Epithelial cell of esophagus (primary cell): Measurements from ENCODE around the gene NR2F1.

Experiments used
- DNase-seq: peaks from one replicate; pipeline ENCODE4 v3.0.0; 2010; ENCODE audit warnings: low read depth
- H3K4me3 ChIP-seq: 2 replicates; pipeline ENCODE4 v1.5.1; 2011; ENCODE audit warnings: mild to moderate bottlenecking, low read length, control low read depth
- TF ChIP-seq, protein P1 (sequence below): IDR thresholded peaks from 2 replicates; pipeline ENCODE4 v1.5.1; 2011; ENCODE audit warnings: low read depth, mild to moderate bottlenecking, low read length, control low read depth, inconsistent platforms; ENCODE audit not compliant: insufficient read depth; ENCODE audit errors: missing control alignments

NR2F1 gene

DNA sequence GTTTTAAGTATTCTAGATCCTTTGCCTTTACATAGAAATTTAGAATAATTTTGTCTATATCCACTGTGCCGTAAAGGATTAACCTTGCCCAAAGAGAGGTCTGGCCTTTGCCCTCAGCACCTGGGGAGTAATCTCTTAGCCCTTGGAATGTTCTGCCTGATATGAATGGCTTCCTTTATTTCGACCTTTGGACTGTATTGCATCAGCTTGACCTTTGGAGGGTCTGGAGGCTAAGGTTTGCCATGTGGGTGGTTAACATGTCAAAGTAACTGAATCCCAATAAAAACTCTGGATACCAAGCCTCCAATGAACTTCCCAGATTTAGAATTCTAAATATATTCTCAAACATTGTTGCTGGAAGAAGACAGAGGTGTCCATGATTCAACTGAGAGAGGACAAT lies 54.7 kb downstream of the NR2F1 start:
- H3K4me3 ChIP-seq = no peak overlapping the region
- TF ChIP-seq, protein P1, sequence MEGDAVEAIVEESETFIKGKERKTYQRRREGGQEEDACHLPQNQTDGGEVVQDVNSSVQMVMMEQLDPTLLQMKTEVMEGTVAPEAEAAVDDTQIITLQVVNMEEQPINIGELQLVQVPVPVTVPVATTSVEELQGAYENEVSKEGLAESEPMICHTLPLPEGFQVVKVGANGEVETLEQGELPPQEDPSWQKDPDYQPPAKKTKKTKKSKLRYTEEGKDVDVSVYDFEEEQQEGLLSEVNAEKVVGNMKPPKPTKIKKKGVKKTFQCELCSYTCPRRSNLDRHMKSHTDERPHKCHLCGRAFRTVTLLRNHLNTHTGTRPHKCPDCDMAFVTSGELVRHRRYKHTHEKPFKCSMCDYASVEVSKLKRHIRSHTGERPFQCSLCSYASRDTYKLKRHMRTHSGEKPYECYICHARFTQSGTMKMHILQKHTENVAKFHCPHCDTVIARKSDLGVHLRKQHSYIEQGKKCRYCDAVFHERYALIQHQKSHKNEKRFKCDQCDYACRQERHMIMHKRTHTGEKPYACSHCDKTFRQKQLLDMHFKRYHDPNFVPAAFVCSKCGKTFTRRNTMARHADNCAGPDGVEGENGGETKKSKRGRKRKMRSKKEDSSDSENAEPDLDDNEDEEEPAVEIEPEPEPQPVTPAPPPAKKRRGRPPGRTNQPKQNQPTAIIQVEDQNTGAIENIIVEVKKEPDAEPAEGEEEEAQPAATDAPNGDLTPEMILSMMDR = no peak
- no peak for DNase-seq

DNA sequence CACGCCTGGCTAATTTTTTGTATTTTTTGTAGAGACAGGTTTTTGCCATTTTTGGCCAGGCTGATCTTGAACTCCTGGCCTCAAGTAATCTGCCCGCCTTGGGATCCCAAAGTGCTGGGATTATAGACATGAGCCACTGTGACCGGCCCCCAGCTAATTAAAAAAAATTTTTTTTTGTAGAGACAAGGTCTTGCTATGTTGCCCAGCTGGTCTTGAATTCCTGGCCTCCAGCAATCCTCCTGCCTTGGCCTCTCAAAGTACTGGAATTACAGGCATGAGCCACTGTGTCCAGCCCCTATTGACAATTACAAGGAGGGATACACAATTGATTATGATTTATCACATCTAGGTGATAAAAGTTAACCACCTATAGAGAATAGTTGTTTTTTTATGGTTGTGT lies 59.5 kb downstream of the NR2F1 start:
- H3K4me3 ChIP-seq = no peak overlapping the region
- TF ChIP-seq, protein P1 = no peak
- DNase-seq = no peak
